HepG2 (cell line): Measurements from ENCODE around the gene MTX3.

Source experiments
- FOXJ3 ChIP-seq: sonication (generic); formaldehyde crosslinking; IDR thresholded peaks from 2 replicates; pipeline ENCODE4 v1.4.0; 2020; ENCODE audit warnings: missing genetic modification reagents, mild to moderate bottlenecking, borderline replicate concordance
- NCOA5 ChIP-seq: sonication (generic); formaldehyde crosslinking; IDR thresholded peaks from 2 replicates; pipeline ENCODE4 v1.4.0; 2020; ENCODE audit warnings: missing genetic modification reagents
- NCOR1 ChIP-seq: fragments of 200-600 bp; sonication (generic); IDR thresholded peaks from 2 replicates; pipeline ENCODE4 v1.7.0; 2017; ENCODE audit warnings: antibody characterized with exemption, low read length, borderline replicate concordance
- POLR2AphosphoS5 ChIP-seq: IDR thresholded peaks from 2 replicates; pipeline ENCODE4 v1.6.1; 2012; ENCODE audit warnings: low read depth, low read length
- RBM22 ChIP-seq: fragments of 200-400 bp; formaldehyde crosslinking; optimal IDR thresholded peaks from 2 replicates; pipeline ENCODE3; 2017; ENCODE audit warnings: mild to moderate bottlenecking, low read length, moderate library complexity
- SMAD1 ChIP-seq: sonication (generic); formaldehyde crosslinking; IDR thresholded peaks from 2 replicates; pipeline ENCODE4 v1.4.0; 2020; ENCODE audit warnings: missing genetic modification reagents, low read depth, mild to moderate bottlenecking, borderline replicate concordance
- TEAD2 ChIP-seq: sonication (generic); formaldehyde crosslinking; IDR thresholded peaks from 2 replicates; pipeline ENCODE4 v1.9.0; 2021; ENCODE audit warnings: missing genetic modification reagents
- ZBTB1 ChIP-seq: sonication (generic); formaldehyde crosslinking; IDR thresholded peaks from 2 replicates; pipeline ENCODE4 v1.4.0; 2020; ENCODE audit warnings: missing genetic modification reagents, borderline replicate concordance
- ZFP41 ChIP-seq: sonication (generic); formaldehyde crosslinking; IDR thresholded peaks from 2 replicates; pipeline ENCODE4 v1.4.0; 2020; ENCODE audit warnings: mild to moderate bottlenecking, missing genetic modification reagents, borderline replicate concordance
- ZNF317 ChIP-seq: sonication (generic); formaldehyde crosslinking; IDR thresholded peaks from 2 replicates; pipeline ENCODE4 v1.5.0; 2020; ENCODE audit warnings: mild to moderate bottlenecking, missing genetic modification reagents
- ZNF430 ChIP-seq: sonication (generic); formaldehyde crosslinking; IDR thresholded peaks from 2 replicates; pipeline ENCODE4 v1.9.0; 2021; ENCODE audit warnings: mild to moderate bottlenecking, missing genetic modification reagents
- ZNF496 ChIP-seq: sonication (generic); formaldehyde crosslinking; IDR thresholded peaks from 2 replicates; pipeline ENCODE4 v1.8.1; 2023; ENCODE audit warnings: mild to moderate bottlenecking, moderate library complexity, missing genetic modification reagents; ENCODE audit not compliant: insufficient replicate concordance

GRCh38 chr5:79931866-79932265 lies 59.2 kb downstream of the MTX3 start:
- no peak for TF ChIP-seq FOXJ3 (CRISPR knock-in tag)
- TF ChIP-seq RBM22, result no peak
- TF ChIP-seq ZNF430 (CRISPR knock-in tag), result no peak
- TF ChIP-seq ZNF496 (CRISPR knock-in tag), result no peak
- TF ChIP-seq NCOR1, result no peak
- no peak for TF ChIP-seq SMAD1 (CRISPR knock-in tag)
- TF ChIP-seq ZBTB1, result no peak
- TF ChIP-seq POLR2AphosphoS5, result no peak
- no peak for TF ChIP-seq TEAD2 (CRISPR knock-in tag)
- no peak for TF ChIP-seq NCOA5
- no peak for TF ChIP-seq ZNF317 (CRISPR knock-in tag)
- no peak for TF ChIP-seq ZFP41
